HepG2 (cell line): ENCODE data around the gene GNG10. TPM values are rescaled to one million over a fixed set of nuclear protein-coding genes. Genes with fewer than 3 reads are reported as not detected.

Experiments
- PHF21A ChIP-seq: sonication (generic); formaldehyde crosslinking; IDR thresholded peaks from 2 replicates; pipeline ENCODE4 v1.5.0; 2020; ENCODE audit warnings: mild to moderate bottlenecking, missing genetic modification reagents
- ZNF670 ChIP-seq: sonication (generic); formaldehyde crosslinking; IDR thresholded peaks from 2 replicates; pipeline ENCODE4 v1.8.0; 2022; ENCODE audit warnings: mild to moderate bottlenecking, missing genetic modification reagents, borderline replicate concordance
- polyA plus RNA-seq, 8 experiments: library from polyadenylated mRNA; depleted of rRNA in 3 of 8; stranded (reverse) in 7 of 8; unstranded in 1 of 8; fragments of >200 nt; fragmentation: Illumina TruSeq in 4 of 8; extraction: Trizol in 4 of 8; gene quantifications; 2 replicates each; pipeline versions ENCODE4 v1.2.1 to v1.2.3, GENCODE V29; 2011 to 2016; ENCODE audit warnings: low read depth in 4 of 8, missing spikeins in 1 of 8, mixed read lengths in 1 of 8; ENCODE audit not compliant: insufficient read depth in 1 of 8
- total RNA-seq, 5 experiments: library from RNA; depleted of rRNA; stranded (reverse); fragments of >200 nt; fragmentation: Illumina TruSeq; extraction: Trizol; gene quantifications; 2 replicates each; pipeline ENCODE4 v1.2.3, GENCODE V29; 2016; ENCODE audit warnings: low read depth in 1 of 5
- TF ChIP-seq, protein P1 (sequence below): sonication (generic); formaldehyde crosslinking; IDR thresholded peaks from 2 replicates; pipeline ENCODE4 v1.4.0; 2020; ENCODE audit warnings: mild to moderate bottlenecking, missing genetic modification reagents
- TF ChIP-seq, protein P2 (sequence below): sonication (generic); formaldehyde crosslinking; IDR thresholded peaks from 2 replicates; pipeline ENCODE4 v1.4.0; 2020; ENCODE audit warnings: missing genetic modification reagents, mild to moderate bottlenecking, borderline replicate concordance

Gene GNG10
- total and polyA plus RNA-seq, 2 of the 13 experiments (the other 11 are each of a cell fraction or from before 2014, with no cell fraction given) = 29.8 to 32.4 TPM

DNA sequence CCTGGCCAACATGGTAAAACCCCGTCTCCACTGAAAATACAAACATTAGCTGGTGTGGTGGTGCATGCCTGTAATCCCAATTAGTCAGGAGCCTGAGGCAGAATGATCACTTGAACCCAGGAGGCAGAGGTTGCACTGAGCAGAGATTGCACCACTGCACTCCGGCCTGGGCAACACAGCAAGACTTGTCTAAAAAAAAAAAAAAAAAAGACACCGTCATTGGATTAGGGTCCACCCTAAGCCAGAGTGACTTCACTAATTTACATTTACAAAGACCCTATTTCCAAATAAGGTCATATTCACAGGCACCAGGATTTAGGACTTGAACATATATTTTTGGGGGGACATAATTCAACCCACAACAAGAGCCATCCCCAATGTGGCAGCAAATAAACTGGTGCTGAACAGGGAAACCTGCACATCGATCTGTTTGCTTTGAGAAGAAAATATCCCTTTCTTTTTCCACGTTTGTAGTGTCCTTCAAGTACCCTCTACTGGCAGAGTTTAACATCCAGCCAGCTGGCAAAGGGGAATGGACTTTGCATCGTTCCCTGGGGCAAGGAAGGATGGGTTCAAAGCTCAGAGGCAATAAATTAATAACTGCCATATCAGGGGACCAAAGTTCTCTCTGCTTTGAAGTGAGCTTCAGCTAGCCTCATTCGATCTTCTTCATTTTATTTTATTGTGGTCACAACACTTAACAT is 34.0 kb upstream of the GNG10 start (continued):
- TF ChIP-seq, protein P1, sequence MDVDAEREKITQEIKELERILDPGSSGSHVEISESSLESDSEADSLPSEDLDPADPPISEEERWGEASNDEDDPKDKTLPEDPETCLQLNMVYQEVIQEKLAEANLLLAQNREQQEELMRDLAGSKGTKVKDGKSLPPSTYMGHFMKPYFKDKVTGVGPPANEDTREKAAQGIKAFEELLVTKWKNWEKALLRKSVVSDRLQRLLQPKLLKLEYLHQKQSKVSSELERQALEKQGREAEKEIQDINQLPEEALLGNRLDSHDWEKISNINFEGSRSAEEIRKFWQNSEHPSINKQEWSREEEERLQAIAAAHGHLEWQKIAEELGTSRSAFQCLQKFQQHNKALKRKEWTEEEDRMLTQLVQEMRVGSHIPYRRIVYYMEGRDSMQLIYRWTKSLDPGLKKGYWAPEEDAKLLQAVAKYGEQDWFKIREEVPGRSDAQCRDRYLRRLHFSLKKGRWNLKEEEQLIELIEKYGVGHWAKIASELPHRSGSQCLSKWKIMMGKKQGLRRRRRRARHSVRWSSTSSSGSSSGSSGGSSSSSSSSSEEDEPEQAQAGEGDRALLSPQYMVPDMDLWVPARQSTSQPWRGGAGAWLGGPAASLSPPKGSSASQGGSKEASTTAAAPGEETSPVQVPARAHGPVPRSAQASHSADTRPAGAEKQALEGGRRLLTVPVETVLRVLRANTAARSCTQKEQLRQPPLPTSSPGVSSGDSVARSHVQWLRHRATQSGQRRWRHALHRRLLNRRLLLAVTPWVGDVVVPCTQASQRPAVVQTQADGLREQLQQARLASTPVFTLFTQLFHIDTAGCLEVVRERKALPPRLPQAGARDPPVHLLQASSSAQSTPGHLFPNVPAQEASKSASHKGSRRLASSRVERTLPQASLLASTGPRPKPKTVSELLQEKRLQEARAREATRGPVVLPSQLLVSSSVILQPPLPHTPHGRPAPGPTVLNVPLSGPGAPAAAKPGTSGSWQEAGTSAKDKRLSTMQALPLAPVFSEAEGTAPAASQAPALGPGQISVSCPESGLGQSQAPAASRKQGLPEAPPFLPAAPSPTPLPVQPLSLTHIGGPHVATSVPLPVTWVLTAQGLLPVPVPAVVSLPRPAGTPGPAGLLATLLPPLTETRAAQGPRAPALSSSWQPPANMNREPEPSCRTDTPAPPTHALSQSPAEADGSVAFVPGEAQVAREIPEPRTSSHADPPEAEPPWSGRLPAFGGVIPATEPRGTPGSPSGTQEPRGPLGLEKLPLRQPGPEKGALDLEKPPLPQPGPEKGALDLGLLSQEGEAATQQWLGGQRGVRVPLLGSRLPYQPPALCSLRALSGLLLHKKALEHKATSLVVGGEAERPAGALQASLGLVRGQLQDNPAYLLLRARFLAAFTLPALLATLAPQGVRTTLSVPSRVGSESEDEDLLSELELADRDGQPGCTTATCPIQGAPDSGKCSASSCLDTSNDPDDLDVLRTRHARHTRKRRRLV = 0 out of 2 replicates have a peak, but pooled peaks have one; percentile 64
- TF ChIP-seq PHF21A (CRISPR knock-in tag) (0 out of 2 replicates have a peak, but pooled peaks have one; percentile 31), ZNF670 (CRISPR knock-in tag) (0 out of 2 replicates have a peak, but pooled peaks have one; percentile 25)
- TF ChIP-seq, protein P2, sequence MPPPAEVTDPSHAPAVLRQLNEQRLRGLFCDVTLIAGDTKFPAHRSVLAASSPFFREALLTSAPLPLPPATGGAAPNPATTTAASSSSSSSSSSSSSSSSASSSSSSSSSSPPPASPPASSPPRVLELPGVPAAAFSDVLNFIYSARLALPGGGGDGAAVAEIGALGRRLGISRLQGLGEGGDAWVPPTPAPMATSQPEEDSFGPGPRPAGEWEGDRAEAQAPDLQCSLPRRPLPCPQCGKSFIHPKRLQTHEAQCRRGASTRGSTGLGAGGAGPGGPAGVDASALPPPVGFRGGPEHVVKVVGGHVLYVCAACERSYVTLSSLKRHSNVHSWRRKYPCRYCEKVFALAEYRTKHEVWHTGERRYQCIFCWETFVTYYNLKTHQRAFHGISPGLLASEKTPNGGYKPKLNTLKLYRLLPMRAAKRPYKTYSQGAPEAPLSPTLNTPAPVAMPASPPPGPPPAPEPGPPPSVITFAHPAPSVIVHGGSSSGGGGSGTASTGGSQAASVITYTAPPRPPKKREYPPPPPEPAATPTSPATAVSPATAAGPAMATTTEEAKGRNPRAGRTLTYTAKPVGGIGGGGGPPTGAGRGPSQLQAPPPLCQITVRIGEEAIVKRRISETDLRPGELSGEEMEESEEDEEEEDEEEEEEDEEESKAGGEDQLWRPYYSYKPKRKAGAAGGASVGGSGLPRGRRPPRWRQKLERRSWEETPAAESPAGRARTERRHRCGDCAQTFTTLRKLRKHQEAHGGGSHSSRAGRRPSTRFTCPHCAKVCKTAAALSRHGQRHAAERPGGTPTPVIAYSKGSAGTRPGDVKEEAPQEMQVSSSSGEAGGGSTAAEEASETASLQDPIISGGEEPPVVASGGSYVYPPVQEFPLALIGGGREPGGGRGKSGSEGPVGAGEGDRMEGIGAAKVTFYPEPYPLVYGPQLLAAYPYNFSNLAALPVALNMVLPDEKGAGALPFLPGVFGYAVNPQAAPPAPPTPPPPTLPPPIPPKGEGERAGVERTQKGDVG (CRISPR knock-in tag) = no peak
